Thoracic aorta (tissue), 2 donors: ENCODE measurements around the gene CDC14B. TPM values are rescaled to one million over a fixed set of nuclear protein-coding genes. Genes with fewer than 3 reads are reported as not detected.

Experiments
- ATAC-seq: fragments of 150-250 bp; one replicate; pipeline ENCODE4 v1.8.0; 2017; ENCODE audit warnings: low read depth; ENCODE audit not compliant: insufficient number of reproducible peaks, low FRiP score
- DNase-seq: peaks from one replicate; pipeline ENCODE4 v3.0.0-alpha.2; 2020; ENCODE audit warnings: low spot score
- H3K27ac ChIP-seq, 2 donors: fragments of 200-600 bp; sonication (generic); 1 replicate in 1 of 2; 2 replicates in 1 of 2; pipeline ENCODE4 v1.5.1; 2016; ENCODE audit warnings: mild to moderate bottlenecking in 2 of 2, moderate library complexity in 2 of 2
- H3K27me3 ChIP-seq: fragments of 200-600 bp; sonication (generic); replicated peaks from 2 replicates; pipeline ENCODE4 v1.6.0; 2016; ENCODE audit warnings: mild to moderate bottlenecking; ENCODE audit not compliant: insufficient read depth
- H3K36me3 ChIP-seq: fragments of 200-600 bp; sonication (generic); one replicate; pipeline ENCODE4 v1.5.1; 2016
- H3K4me1 ChIP-seq, 2 donors: fragments of 200-600 bp; sonication (generic); 1 replicate in 1 of 2; 2 replicates in 1 of 2; pipeline versions ENCODE4 v1.5.1 to v1.6.0; 2016; ENCODE audit warnings: low read depth in 2 of 2, mild to moderate bottlenecking in 1 of 2; ENCODE audit not compliant: control insufficient read depth in 1 of 2
- H3K4me3 ChIP-seq: fragments of 200-600 bp; sonication (generic); 2 replicates; pipeline ENCODE4 v1.5.1; 2016; ENCODE audit warnings: mild to moderate bottlenecking
- H3K9me3 ChIP-seq: fragments of 200-600 bp; sonication (generic); 2 replicates; pipeline ENCODE4 v1.5.1; 2016
- total RNA-seq, 2 donors: library from RNA; depleted of rRNA; stranded (reverse); fragments of >200 nt; gene quantifications; one replicate each; pipeline versions ENCODE4 v1.1.0 to v1.2.3, GENCODE V29; 2016
- TF ChIP-seq, protein P1 (sequence below): fragments of 200-600 bp; sonication (generic); IDR thresholded peaks from one replicate; pipeline ENCODE4 v1.5.1; 2019; ENCODE audit warnings: antibody characterized with exemption

CDC14B gene
- total RNA-seq, 2 donors from 2014 or later: 25.7 to 39.5 TPM

DNA sequence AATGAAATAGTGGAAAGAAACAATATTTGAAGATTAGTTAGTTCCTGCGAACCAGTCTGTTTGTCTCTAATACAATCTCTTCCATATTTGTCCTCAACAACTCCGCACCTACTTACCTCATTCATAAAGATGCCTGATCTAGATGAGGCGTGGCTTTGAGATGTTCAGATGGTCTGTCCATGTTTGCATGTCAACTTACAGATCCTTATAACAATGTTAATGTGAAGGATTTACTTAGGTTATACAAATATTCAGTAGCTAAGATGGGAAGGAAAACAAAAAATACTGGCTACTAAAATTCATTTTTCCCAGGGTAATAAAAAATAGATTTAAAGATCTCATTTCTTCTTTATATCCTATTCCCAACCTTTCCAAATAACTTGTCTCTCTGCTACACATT lies 8.3 kb downstream of the CDC14B start:
- Histone ChIP-seq H3K27ac (peak overlapping the region; percentile 53 to 68), H3K4me3 (peak overlapping the region; percentile 52), H3K4me1 (peaks cover 16 to 21% of the 10 kb centered on the region in 2 donors), H3K9me3 (no peaks in the 10 kb centered on the region), H3K27me3 (no peaks in the 10 kb centered on the region), H3K36me3 (no peaks in the 10 kb centered on the region)
- ATAC-seq (no peak), DNase-seq (no peak)
- TF ChIP-seq, protein P1, sequence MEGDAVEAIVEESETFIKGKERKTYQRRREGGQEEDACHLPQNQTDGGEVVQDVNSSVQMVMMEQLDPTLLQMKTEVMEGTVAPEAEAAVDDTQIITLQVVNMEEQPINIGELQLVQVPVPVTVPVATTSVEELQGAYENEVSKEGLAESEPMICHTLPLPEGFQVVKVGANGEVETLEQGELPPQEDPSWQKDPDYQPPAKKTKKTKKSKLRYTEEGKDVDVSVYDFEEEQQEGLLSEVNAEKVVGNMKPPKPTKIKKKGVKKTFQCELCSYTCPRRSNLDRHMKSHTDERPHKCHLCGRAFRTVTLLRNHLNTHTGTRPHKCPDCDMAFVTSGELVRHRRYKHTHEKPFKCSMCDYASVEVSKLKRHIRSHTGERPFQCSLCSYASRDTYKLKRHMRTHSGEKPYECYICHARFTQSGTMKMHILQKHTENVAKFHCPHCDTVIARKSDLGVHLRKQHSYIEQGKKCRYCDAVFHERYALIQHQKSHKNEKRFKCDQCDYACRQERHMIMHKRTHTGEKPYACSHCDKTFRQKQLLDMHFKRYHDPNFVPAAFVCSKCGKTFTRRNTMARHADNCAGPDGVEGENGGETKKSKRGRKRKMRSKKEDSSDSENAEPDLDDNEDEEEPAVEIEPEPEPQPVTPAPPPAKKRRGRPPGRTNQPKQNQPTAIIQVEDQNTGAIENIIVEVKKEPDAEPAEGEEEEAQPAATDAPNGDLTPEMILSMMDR: no peak

DNA sequence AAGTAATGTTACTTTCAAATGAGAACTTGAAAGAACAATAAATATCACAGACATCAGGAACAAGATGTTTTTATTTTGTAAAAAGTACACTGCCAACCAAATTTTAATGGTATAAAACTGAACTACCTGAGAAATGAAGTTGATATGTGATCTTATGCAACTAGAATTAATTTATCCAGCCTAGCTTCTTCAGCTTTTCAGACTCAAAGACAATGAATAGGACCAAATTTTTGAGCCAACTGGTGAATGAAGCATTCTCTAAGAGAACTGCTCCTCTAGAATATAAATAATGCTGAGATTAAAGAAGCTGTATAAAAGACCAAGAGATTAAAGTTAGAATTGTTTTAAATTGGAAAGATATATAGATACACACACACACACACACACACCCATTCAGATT lies 9.9 kb downstream of the CDC14B start:
- TF ChIP-seq, protein P1: no peak
- no peaks in the 10 kb centered on the region for H3K27me3 ChIP-seq
- no peak for DNase-seq
- H3K9me3 ChIP-seq: no peaks in the 10 kb centered on the region
- no peaks in the 10 kb centered on the region for H3K36me3 ChIP-seq
- H3K4me3 ChIP-seq: no peak overlapping the region
- ATAC-seq: no peak
- H3K4me1 ChIP-seq: peaks cover 16 to 21% of the 10 kb centered on the region in 2 donors
- H3K27ac ChIP-seq: no peak overlapping the region

DNA sequence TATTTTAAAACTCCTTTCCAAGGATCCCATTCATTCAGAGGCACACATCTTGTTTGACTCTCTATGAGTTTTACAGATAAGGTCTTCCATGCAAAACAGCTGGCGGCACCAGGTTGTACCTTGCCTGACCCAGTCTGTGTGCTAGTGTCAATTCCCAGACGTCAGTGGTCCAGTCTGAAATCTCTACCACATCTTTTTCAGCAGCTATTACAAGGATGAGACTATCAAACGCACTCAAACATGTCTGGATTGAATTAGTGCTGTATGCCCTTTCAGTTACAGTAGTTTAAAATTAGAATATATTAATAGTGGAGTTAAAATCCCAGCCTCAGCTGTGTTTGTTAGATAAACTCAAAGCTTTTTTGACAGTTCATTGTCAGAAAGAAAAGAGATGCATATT lies 11.7 kb downstream of the CDC14B start:
- Histone ChIP-seq H3K9me3 (no peaks in the 10 kb centered on the region), H3K4me1 (peaks cover 20 to 24% of the 10 kb centered on the region in 2 donors), H3K27me3 (no peaks in the 10 kb centered on the region), H3K4me3 (no peak overlapping the region), H3K36me3 (no peaks in the 10 kb centered on the region), H3K27ac (no peak overlapping the region)
- no peak for ATAC-seq
- TF ChIP-seq, protein P1: no peak
- DNase-seq: no peak

DNA sequence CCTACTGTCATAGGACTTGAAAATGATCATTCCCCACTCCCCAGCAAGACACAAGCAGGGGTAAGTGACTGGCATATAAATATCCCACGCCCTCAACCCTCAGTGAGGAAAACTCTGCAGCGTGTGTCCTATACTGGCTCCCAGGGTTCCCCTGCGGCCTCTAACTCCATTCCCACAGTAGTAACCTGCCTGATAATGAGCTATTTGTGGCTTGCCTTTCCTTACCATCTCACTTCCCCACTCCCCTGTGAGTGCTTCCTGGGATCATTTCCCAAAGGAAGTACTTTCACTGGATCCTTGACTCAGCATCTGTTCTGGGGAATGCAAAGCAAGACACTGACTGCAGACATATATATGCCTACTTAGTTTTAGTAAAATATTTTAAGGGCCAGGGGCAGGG lies 14.3 kb downstream of the CDC14B start:
- Histone ChIP-seq H3K4me3 (no peak overlapping the region), H3K36me3 (no peaks in the 10 kb centered on the region), H3K27me3 (no peaks in the 10 kb centered on the region), H3K4me1 (peaks cover 7 to 9% of the 10 kb centered on the region in 2 donors), H3K27ac (no peak overlapping the region), H3K9me3 (no peaks in the 10 kb centered on the region)
- DNase-seq (no peak), ATAC-seq (no peak)
- TF ChIP-seq, protein P1: no peak

DNA sequence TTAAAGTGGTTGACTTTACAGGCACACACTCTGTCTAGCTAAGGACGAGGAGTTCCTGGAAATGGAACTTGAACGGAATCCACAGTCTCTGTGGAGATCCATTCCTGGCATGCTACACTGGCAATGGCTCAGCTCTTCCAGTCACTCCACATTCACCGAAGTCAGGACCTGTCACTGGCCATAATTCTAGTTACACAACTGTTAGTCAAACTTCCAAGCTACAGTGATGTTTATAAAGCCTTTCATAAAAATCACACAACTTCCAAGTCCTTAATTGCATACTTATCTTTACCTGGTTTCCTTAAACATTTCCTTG lies 15.7 kb downstream of the CDC14B start:
- H3K4me3 ChIP-seq: peak overlapping the region; percentile 15
- TF ChIP-seq, protein P1: no peak
- H3K4me1 ChIP-seq: peaks cover 7 to 9% of the 10 kb centered on the region in 2 donors
- DNase-seq (no peak), ATAC-seq (peak; percentile 79)
- H3K9me3 ChIP-seq: no peaks in the 10 kb centered on the region
- no peaks in the 10 kb centered on the region for H3K36me3 ChIP-seq
- H3K27ac ChIP-seq: peak overlapping the region; percentile 41 to 62
- H3K27me3 ChIP-seq: no peaks in the 10 kb centered on the region
